Left lung (tissue), 10 donors: ENCODE results near the gene MICAL3. TPM values are rescaled to one million over a fixed set of nuclear protein-coding genes. Genes with fewer than 3 reads are reported as not detected.
A peak's percentile ranks its signal among the peaks of the same experiment; 100 is the strongest.

Experiments
- ATAC-seq: fragments of 200-7000 bp; cut with Tn5 transposase; one replicate; pipeline ENCODE4 v1.9.1; 2020; ENCODE audit warnings: moderate library complexity
- DNase-seq, 4 donors: peaks; one replicate each; pipeline ENCODE4 v3.0.0-alpha.2; 2013 to 2020
- H3K27ac ChIP-seq, 2 donors: fragments of 200-600 bp; sonication (generic) in 1 of 2; one replicate each; pipeline versions ENCODE4 v1.5.0 to v1.8.0; 2020 to 2021
- H3K27me3 ChIP-seq, 2 donors: fragments of 200-600 bp; sonication (generic) in 1 of 2; one replicate each; pipeline versions ENCODE4 v1.5.0 to v1.8.0; 2020 to 2021
- H3K36me3 ChIP-seq, 2 donors: fragments of 200-600 bp; sonication (generic) in 1 of 2; one replicate each; pipeline versions ENCODE4 v1.5.0 to v1.8.0; 2020 to 2021
- H3K4me1 ChIP-seq, 2 donors: fragments of 200-600 bp; one replicate each; pipeline ENCODE4 v1.8.0; 2021
- H3K4me3 ChIP-seq, 2 donors: fragments of 200-600 bp; sonication (generic) in 1 of 2; one replicate each; pipeline versions ENCODE4 v1.5.0 to v1.8.0; 2020 to 2021; ENCODE audit warnings: mild to moderate bottlenecking in 1 of 2
- H3K9me3 ChIP-seq, 2 donors: fragments of 200-600 bp; sonication (generic) in 1 of 2; one replicate each; pipeline versions ENCODE4 v1.5.0 to v1.8.0; 2020 to 2021
- intact Hi-C, 2 donors: fragments of 100-400 bp; cut with DNase I; formaldehyde crosslinking; loops; one replicate each; pipeline versions ENCODE4 v1.11.2 to v1.14.2; 2022
- polyA plus RNA-seq, 6 donors: library from polyadenylated mRNA; unstranded; fragments of 120-200 nt; gene quantifications; one replicate each; pipeline ENCODE4 v1.2.1, GENCODE V29; 2013; ENCODE audit not compliant: insufficient read length in 6 of 6
- total RNA-seq, 2 donors: library from RNA; stranded (reverse); fragmentation: NEBNext Ultra II Directional; extraction: Animal tissue kit (Norgen Biotek cat#: 25700); gene quantifications; one replicate each; pipeline ENCODE4 v1.2.1, GENCODE V29; 2021
- TF ChIP-seq, protein P1 (sequence below), 2 donors: fragments of 200-600 bp; sonication (generic) in 1 of 2; IDR thresholded peaks; one replicate each; pipeline versions ENCODE4 v1.5.0 to v1.8.0; 2021; ENCODE audit warnings: antibody characterized with exemption in 2 of 2
- donor health status: DM: no; HTN: yes; CAD: no.
- donor health status: DM: no; HTN: no; CAD: no.

MICAL3 gene
- total and polyA plus RNA-seq, 8 donors: 24.9 to 64.8 (median 56.2) TPM

DNA sequence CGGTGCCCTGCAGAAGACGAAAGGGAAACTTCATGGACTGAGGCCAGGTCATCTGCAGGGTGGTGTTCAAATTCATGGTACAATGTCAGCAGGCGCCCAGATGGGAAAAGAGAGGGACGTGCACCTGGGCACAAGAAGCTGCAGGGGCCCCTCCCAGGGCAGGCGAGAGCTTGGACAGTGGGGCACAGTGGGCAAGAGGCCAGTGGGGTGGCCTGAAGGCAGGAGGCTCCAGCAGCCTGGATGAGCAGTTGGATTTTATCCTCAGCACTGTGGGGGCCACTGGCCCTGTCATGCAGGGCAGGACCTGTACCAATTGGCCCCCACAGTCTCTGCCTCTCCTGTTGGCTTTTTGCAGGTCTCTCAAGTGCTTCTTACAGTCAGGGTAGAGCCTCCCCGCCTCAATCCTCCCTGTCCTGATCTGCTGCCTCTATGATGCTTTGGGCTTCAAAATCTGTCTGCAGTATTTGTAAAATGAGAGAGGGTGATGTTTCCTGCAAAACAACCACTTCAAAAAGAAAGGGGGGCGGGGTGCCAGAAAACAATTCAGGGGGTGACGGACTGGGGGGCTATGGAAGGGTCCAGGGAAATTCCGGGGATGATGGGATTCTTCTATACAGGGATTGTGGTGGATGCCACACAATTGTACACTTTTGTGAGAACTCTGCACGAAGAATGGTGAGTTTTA lies 248.4 kb downstream of the MICAL3 start:
- no peak for DNase-seq

DNA sequence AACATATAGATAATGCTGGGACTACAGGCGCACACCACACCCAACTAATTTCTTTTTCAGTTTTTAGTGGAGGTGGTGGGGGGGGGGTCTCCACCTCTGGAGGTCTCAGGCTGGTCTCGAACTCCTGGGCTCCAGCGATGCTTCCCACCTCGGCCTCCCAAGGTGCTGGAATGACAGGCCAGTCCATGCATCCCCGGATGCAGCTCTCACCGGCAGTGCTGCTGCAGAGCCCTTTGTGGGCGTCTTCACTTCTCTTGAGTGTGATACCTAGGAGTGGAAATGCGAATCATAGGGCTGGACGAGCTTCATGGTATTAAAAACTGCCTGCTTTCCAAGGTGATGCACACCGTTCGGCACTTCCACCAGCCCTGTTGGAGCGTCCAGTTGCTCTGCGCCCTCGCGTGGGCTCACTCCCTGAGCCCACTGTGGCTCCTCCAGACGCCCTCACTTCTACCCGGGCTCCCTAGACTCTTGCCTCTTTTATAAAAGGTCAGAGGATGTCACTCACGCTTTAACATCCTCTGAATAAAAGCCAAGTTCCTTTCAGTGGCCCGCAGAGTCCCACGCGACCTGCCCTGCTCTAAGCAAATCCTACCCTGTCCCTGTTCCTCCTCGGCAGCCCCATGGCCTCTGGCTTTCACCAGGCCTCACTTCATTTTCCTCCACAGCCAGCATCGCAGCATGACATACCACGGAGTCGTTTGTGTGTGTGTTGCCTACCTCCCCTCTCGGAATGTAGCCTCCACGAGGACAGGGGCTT lies 249.3 kb downstream of the MICAL3 start:
- Histone ChIP-seq H3K4me1 (peaks cover 7 to 88% of the 10 kb centered on the region in 2 donors), H3K36me3 (no peaks in the 10 kb centered on the region), H3K27ac (peak overlapping the region in 1 of 2 donors; percentile 97), H3K27me3 (no peaks in the 10 kb centered on the region), H3K9me3 (no peaks in the 10 kb centered on the region), H3K4me3 (peak overlapping the region in 1 of 2 donors; percentile 86)
- TF ChIP-seq, protein P1, sequence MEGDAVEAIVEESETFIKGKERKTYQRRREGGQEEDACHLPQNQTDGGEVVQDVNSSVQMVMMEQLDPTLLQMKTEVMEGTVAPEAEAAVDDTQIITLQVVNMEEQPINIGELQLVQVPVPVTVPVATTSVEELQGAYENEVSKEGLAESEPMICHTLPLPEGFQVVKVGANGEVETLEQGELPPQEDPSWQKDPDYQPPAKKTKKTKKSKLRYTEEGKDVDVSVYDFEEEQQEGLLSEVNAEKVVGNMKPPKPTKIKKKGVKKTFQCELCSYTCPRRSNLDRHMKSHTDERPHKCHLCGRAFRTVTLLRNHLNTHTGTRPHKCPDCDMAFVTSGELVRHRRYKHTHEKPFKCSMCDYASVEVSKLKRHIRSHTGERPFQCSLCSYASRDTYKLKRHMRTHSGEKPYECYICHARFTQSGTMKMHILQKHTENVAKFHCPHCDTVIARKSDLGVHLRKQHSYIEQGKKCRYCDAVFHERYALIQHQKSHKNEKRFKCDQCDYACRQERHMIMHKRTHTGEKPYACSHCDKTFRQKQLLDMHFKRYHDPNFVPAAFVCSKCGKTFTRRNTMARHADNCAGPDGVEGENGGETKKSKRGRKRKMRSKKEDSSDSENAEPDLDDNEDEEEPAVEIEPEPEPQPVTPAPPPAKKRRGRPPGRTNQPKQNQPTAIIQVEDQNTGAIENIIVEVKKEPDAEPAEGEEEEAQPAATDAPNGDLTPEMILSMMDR (IDR thresholded peaks at IDR 0.05): no peak
- intact Hi-C loops: loop anchor here in 1 of 2 donors (10.0 kb wide), 1 partner anchor 130 kb away; no protein-coding TSS in a partner anchor
- DNase-seq: no peak
- ATAC-seq: no peak

More for the DNA sequence above, 248.4 kb downstream of the MICAL3 start:
- Histone ChIP-seq H3K9me3 (no peaks in the 10 kb centered on the region), H3K27me3 (no peaks in the 10 kb centered on the region), H3K4me3 (no peak overlapping the region), H3K4me1 (peaks cover 7 to 88% of the 10 kb centered on the region in 2 donors), H3K27ac (peak overlapping the region in 1 of 2 donors; percentile 97), H3K36me3 (no peaks in the 10 kb centered on the region)
- TF ChIP-seq, protein P1 (IDR thresholded peaks at IDR 0.05): no peak
- intact Hi-C loops: loop anchor here in 1 of 2 donors (10.0 kb wide), 1 partner anchor 131 kb away; no protein-coding TSS in a partner anchor
- no peak for ATAC-seq

DNA sequence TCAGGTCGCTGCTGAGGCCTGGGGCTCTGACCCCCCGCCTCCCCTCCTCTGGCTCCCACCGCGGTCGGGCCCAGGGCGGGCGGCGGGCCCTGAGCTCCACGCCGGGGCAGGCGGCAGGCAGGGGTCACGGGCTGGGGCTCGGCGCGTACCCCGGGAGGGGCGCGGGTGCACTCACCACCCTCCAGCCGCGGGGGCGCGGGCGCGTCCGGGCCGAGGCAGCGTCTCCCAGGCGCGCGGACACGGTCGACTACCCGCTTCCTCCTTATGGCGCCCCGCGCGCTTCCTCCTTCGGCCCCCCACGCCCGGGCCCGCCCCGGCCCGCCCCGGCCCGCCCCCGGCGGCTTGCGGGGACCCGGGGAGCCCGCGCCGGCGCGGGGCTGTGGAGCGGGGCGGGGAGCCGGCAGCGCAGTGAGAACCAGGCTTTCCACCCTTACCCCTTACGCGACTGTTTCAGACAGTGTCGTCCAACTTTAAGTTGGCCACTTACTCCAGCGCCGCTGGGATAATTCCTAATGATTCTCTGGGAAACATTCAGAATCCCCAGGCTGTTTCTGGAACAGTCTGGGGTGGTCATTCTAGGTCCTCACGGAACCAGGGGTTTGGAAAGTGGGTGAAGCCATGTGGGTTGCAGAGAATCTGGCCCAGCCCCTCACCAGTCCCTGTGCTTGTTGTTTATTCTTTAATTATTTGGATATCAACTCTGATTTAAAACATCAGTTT lies 250.0 kb downstream of the MICAL3 start, which contains the start of gene BID:
BID (minus strand) TSS at position 264 of the 720 bp plus-strand sequence. CDS start 24,353 bp downstream, outside the sequence.
- intact Hi-C loops: loop anchor here in 1 of 2 donors (10.0 kb wide), 1 partner anchor 130 kb away; no protein-coding TSS in a partner anchor
- peak; percentile 53 for ATAC-seq
- H3K27ac ChIP-seq: peak within 1 kb of the TSS; percentile 48 to 97
- no peaks in the 10 kb centered on the region for H3K27me3 ChIP-seq
- DNase-seq: peak in 2 of 4 donors; percentile 69 to 96
- H3K4me1 ChIP-seq: peaks cover 7 to 88% of the 10 kb centered on the region in 2 donors
- H3K36me3 ChIP-seq: no peaks in the 10 kb centered on the region
- no peaks in the 10 kb centered on the region for H3K9me3 ChIP-seq
- peak within 1 kb of the TSS; percentile 64 to 86 for H3K4me3 ChIP-seq
- TF ChIP-seq, protein P1 (IDR thresholded peaks at IDR 0.05): no peak

DNA sequence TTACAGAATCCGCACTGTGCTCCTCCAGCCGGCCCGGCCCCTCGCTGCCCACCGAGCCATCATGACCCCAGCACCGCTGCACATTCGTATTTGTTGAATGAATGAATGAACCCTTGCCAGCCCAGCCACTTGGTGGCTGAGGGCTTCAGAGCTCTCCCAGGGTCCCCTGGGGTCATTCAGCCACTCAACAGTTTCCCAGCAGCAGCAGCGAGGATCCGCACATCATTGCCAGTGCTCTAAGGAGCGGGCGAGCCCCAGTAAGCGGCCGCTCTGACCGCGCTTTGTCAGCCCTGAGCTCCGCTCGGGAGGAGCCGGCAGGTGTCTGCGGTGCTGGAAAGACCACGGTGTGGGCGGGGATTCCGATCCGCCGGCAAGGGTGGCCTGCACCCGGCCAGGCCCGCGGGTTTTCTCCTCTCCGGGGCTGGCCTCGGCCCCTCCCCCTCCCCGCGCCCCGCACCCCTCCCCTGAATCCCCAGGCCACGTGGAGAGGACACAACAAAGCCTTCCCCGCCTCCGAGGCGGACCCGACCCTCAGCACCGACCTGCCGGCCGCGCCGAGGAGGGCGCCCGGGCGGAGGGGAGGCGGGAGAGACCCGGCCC lies 250.7 kb downstream of the MICAL3 start:
- DNase-seq (peak in 1 of 4 donors; percentile 89), ATAC-seq (peak; percentile 60)
- Histone ChIP-seq H3K9me3 (no peaks in the 10 kb centered on the region), H3K27ac (peak overlapping the region; percentile 48 to 89), H3K27me3 (no peaks in the 10 kb centered on the region), H3K4me3 (peak overlapping the region; percentile 64 to 86), H3K36me3 (no peaks in the 10 kb centered on the region), H3K4me1 (peaks cover 7 to 88% of the 10 kb centered on the region in 2 donors)
- intact Hi-C loops: loop anchor here in 1 of 2 donors (10.0 kb wide), 1 partner anchor 129 kb away; no protein-coding TSS in a partner anchor
- TF ChIP-seq, protein P1 (IDR thresholded peaks at IDR 0.05): no peak
